ENCODE data around the gene APOO.

APOO gene

GRCh38 chrX:23884427-23885024 lies 23.2 kb downstream of the APOO start:
- no peak overlapping the region for H3K4me3 ChIP-seq (replicated peaks; ENCODE audit: low read depth, low read length)
- no peaks in the 10 kb centered on the region for H3K36me3 ChIP-seq (ENCODE audit: control insufficient read depth, insufficient read depth, low read length)
- no peak for TF ChIP-seq CTCF (IDR thresholded peaks at IDR 0.05; ENCODE audit: insufficient read depth, low read length, poor library complexity, severe bottlenecking)
- no peak for DNase-seq (ENCODE audit: extremely low read depth, insufficient read length)
- no peaks in the 10 kb centered on the region for H3K27me3 ChIP-seq (replicated peaks; ENCODE audit: control insufficient read depth, insufficient read depth, low read length)

- no peak for TF ChIP-seq CTCF (IDR thresholded peaks at IDR 0.05; ENCODE audit: insufficient read depth, low read length, poor library complexity, severe bottlenecking)
- Histone ChIP-seq H3K27me3 (replicated peaks; ENCODE audit: control insufficient read depth, insufficient read depth, low read length) (no peaks in the 10 kb centered on the region), H3K36me3 (ENCODE audit: control insufficient read depth, insufficient read depth, low read length) (no peaks in the 10 kb centered on the region), H3K4me3 (replicated peaks; ENCODE audit: low read depth, low read length) (no peak overlapping the region)
- DNase-seq (ENCODE audit: extremely low read depth, insufficient read length): no peak
These were observed 23.9 kb downstream of the APOO start for GRCh38 chrX:23883737-23884354.

- TF ChIP-seq CTCF (IDR thresholded peaks at IDR 0.05; ENCODE audit: insufficient read depth, low read length, poor library complexity, severe bottlenecking): no peak
- no peaks in the 10 kb centered on the region for H3K27me3 ChIP-seq (replicated peaks; ENCODE audit: control insufficient read depth, insufficient read depth, low read length)
- no peak overlapping the region for H3K4me3 ChIP-seq (replicated peaks; ENCODE audit: low read depth, low read length)
- no peaks in the 10 kb centered on the region; the same call in 1 of the 2 replicates for H3K36me3 ChIP-seq (ENCODE audit: control insufficient read depth, insufficient read depth, low read length)
- no peak for DNase-seq (ENCODE audit: extremely low read depth, insufficient read length)
These were observed 28.2 kb downstream of the APOO start for GRCh38 chrX:23879380-23880090.

- Histone ChIP-seq H3K27me3 (replicated peaks; ENCODE audit: control insufficient read depth, insufficient read depth, low read length) (no peaks in the 10 kb centered on the region), H3K4me3 (replicated peaks; ENCODE audit: low read depth, low read length) (no peak overlapping the region), H3K36me3 (ENCODE audit: control insufficient read depth, insufficient read depth, low read length) (no peaks in the 10 kb centered on the region)
- no peak for TF ChIP-seq CTCF (IDR thresholded peaks at IDR 0.05; ENCODE audit: insufficient read depth, low read length, poor library complexity, severe bottlenecking)
- no peak for DNase-seq (ENCODE audit: extremely low read depth, insufficient read length)
These were observed 35.7 kb downstream of the APOO start for GRCh38 chrX:23871905-23872546.

GRCh38 chrX:23870041-23870440 lies 37.7 kb downstream of the APOO start:
- no peak for TF ChIP-seq CTCF (IDR thresholded peaks at IDR 0.05; ENCODE audit: insufficient read depth, low read length, poor library complexity, severe bottlenecking)

More at GRCh38 chrX:23870041-23870440, 37.7 kb downstream of the APOO start:
- no peaks in the 10 kb centered on the region for H3K36me3 ChIP-seq (ENCODE audit: control insufficient read depth, insufficient read depth, low read length)
- DNase-seq (ENCODE audit: extremely low read depth, insufficient read length): no peak
- no peak overlapping the region for H3K4me3 ChIP-seq (replicated peaks; ENCODE audit: low read depth, low read length)
- H3K27me3 ChIP-seq (replicated peaks; ENCODE audit: control insufficient read depth, insufficient read depth, low read length): no peaks in the 10 kb centered on the region
